Hematopoietic multipotent progenitor cell treated with erythropoietin and hydrocortisone succinate and interleukin-3 and kit ligand, for 15 days (in vitro differentiated cells): ENCODE results near the gene MC5R.

Experiments used
- DNase-seq: peaks from one replicate; pipeline ENCODE4 v3.0.0-alpha.2; 2015; ENCODE audit warnings: low spot score

MC5R gene

GRCh38 chr18:13823707-13824395, at the start of gene MC5R:
Gene MC5R (plus strand): TSS chr18:13824149. CDS start chr18:13825766, 1,617 bp downstream.
- DNase-seq, result peak; percentile 44

GRCh38 chr18:13775058-13775457, 48.9 kb upstream of the MC5R start:
- no peak for DNase-seq

- no peak for DNase-seq
These were observed 32.8 kb upstream of the MC5R start for GRCh38 chr18:13791181-13791580.

- DNase-seq, result no peak
These were observed 30.1 kb upstream of the MC5R start for GRCh38 chr18:13793819-13794218.

- no peak for DNase-seq
These were observed 27.4 kb upstream of the MC5R start for GRCh38 chr18:13796515-13796914.

- no peak for DNase-seq
These were observed 26.8 kb upstream of the MC5R start for GRCh38 chr18:13797157-13797611.

GRCh38 chr18:13799396-13799795, 24.6 kb upstream of the MC5R start:
- DNase-seq, result no peak

- no peak for DNase-seq
These were observed 23.3 kb upstream of the MC5R start for GRCh38 chr18:13800505-13801259.

- no peak for DNase-seq
These were observed 22.7 kb upstream of the MC5R start for GRCh38 chr18:13801260-13801601.

GRCh38 chr18:13804305-13804704, 19.6 kb upstream of the MC5R start:
- DNase-seq, result no peak

GRCh38 chr18:13808294-13809042, 15.5 kb upstream of the MC5R start:
- DNase-seq, result no peak

GRCh38 chr18:13809043-13809430, 14.9 kb upstream of the MC5R start:
- DNase-seq, result no peak

- DNase-seq, result no peak
These were observed 14.3 kb upstream of the MC5R start for GRCh38 chr18:13809531-13810255.

- no peak for DNase-seq
These were observed 12.9 kb upstream of the MC5R start for GRCh38 chr18:13810950-13811485.

- no peak for DNase-seq
These were observed 12.0 kb upstream of the MC5R start for GRCh38 chr18:13811993-13812392.

- DNase-seq, result peak; percentile 51
These were observed 10.6 kb upstream of the MC5R start for GRCh38 chr18:13813271-13813849.

GRCh38 chr18:13826209-13826608, 2.3 kb downstream of the MC5R start:
- no peak for DNase-seq

- DNase-seq, result no peak
These were observed 8.0 kb downstream of the MC5R start for GRCh38 chr18:13831864-13832508.

GRCh38 chr18:13834496-13835015, 10.6 kb downstream of the MC5R start:
- no peak for DNase-seq

- DNase-seq, result no peak
These were observed 11.3 kb downstream of the MC5R start for GRCh38 chr18:13835202-13835601.

GRCh38 chr18:13836559-13836958, 12.6 kb downstream of the MC5R start:
- no peak for DNase-seq
